GM18858 (cell line): ENCODE results near the gene LCT.

Experiments used
- ATAC-seq: cut with Tn5 transposase; IDR thresholded peaks from one replicate; pipeline ENCODE4 v1.9.1; 2021; ENCODE audit not compliant: unreplicated experiment

Gene LCT

DNA sequence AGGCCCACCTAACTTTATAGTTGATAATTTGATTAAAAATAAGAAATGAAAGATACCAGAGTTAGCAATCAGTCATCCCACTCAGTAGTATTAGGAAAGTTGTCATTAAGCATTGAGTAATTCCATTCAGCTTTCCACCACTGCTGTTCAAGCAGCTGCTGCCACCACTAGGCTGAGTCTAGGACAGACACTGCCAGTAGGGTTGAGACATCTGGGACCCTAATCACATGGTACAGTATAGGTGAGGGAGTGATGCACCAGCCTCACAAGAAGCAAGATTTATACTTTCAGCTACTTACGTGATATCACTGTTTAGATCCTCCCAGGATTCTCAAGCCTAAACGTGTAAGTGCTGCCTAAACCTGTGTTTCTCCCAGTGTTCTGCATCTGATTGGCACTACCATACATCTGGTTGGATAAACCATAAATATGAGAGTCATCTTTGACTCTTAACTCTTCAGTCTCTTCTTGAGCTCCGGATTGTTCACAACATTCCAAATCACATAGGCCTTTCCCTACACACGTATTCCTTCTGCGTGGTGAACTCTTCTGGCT, 92.1 kb downstream of the LCT start:
- ATAC-seq = peak; percentile 19

DNA sequence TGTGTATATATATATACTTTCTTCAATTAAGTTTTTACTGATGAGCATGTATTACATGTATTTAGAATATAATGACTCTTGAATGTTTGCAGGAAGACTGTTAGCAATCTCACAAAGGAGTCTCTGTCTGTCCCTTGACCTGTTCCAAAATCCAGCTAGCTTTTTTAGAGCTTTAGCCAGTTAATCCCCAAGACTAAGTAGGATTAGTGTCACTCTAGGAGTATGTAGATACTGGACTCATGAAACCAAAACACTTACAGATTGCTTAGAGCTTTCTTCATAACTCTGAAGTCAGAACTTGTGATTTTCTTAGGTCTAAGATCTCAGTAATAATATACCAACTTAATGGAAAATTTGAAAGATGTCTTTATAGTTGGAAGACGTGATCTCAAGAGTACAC, 93.1 kb downstream of the LCT start:
- ATAC-seq = no peak

DNA sequence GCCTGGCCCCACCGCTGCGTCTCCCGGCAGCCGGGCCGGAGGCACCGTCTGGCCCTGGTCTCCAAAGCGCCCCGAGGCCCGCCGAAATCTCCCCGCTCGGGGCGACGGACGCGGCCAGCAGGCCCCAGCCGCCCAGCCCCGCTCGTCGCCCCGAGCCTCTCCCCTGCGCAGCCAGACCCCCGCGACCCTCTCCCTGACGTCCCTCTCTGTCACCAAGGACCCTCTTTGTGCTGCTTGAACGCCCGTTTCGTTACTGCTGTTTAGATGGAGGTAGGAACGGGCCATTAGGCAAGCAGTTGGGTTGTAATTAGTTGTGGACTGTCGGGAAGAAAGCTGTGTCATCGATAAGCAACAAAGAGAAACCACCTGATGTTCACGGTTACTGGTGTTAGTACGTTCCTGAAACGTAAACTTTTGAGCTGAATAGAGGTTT, 94.6 kb downstream of the LCT start:
- peak; percentile 5 for ATAC-seq

DNA sequence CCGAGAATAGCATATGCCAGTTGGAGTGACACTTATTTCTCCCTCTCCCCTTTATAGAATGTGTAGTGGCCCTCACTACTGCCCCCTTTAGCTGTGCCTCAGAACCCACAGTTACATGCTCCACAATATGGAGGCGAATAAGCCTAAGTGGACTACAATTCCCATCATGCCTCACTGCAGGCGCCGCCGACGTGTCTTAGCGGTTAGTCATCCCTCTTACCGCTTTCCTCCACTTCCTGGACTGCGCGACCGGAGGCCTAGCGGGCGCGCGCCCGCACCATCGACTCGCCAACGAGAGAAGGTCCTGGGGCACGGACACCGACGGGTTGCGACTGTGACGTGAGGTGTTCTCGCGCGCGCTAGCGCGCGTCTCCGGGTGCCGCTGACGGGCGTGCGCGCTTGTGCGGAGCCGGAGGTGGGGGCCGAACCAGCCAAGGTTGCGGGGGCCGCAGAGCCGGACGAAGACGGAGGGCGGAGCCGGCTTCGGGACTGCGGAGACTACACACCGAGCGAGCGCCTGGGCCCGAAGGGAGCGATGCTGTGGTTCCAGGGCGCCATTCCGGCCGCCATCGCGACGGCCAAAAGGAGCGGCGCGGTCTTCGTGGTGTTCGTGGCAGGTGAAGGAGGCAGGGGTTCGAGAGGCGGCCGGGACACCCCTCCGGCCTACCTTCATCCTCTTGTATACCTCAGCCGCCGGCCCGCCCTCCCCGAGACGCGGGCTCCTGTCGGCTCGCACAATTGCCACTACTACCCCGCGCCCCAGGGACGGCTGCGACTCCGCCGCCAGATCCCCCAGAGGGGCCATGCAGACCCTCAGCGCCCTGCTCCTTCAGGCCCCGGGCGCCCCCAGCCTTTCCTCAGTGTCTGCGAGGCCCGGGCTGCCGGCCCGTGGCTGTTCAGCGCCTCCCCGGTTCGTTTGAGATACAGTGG, 95.3 kb downstream of the LCT start, which contains the start of gene UBXN4:
UBXN4 (plus strand) TSS at position 461 of the 930 bp plus-strand sequence; CDS start at position 536, 75 bp downstream.
- peak; percentile 85 for ATAC-seq

DNA sequence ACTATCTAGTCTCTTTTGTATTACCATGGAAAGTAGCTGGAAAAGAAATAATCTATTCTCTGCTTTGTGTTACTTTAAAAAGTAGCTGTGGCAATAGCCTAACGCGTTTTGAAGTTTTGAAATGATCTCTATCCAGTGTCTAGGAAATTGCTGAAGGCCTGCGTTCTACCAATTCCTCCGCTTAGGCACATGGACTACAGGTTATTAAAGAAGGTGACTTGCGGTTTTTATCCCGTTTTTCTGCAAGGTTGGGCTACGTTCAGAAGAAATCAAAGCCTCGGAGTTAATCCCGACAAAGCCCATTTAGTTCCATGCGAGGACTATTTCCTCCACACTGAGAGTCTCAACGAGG, 96.0 kb downstream of the LCT start:
- ATAC-seq = no peak

DNA sequence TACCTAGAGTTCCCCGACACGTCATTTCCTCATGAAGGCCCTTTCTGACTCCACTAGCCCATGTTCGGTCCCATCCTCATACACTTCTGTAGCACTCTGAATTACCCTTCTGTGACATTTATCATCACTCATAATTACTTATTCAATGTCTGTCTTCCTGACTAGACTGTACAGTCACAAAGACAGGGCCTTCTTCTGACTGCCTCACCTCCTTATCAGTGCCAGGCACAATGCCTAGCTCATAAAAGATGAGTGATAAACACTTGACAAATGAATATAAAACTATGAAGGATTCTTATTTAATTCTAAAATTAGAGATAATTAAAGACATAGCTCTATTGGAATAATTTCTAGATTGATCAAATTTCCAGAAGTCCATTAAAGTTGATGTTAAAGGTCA, 96.8 kb downstream of the LCT start:
- no peak for ATAC-seq
